Endodermal cell (in vitro differentiated cells): ENCODE results near the gene FAM163A. TPM values are rescaled to one million over a fixed set of nuclear protein-coding genes. Genes with fewer than 3 reads are reported as not detected.

ENCODE experiments used
- DNase-seq: peaks from one replicate; pipeline ENCODE4 v3.0.0-alpha.2; 2017
- H3K27ac ChIP-seq: 2 replicates; pipeline ENCODE4 v1.5.1; 2013; ENCODE audit warnings: mild to moderate bottlenecking, low read depth, low read length, moderate library complexity
- H3K27me3 ChIP-seq: 2 replicates; pipeline ENCODE4 v1.6.1; 2013; ENCODE audit warnings: mild to moderate bottlenecking, low read length, moderate library complexity; ENCODE audit not compliant: insufficient read depth, control insufficient read depth, poor library complexity, severe bottlenecking
- H3K36me3 ChIP-seq: 2 replicates; pipeline ENCODE4 v1.7.0; 2013; ENCODE audit warnings: mild to moderate bottlenecking, low read length, moderate library complexity; ENCODE audit not compliant: control insufficient read depth, insufficient read depth
- H3K4me1 ChIP-seq: one replicate; pipeline ENCODE4 v1.7.0; 2013; ENCODE audit warnings: low read length; ENCODE audit not compliant: control insufficient read depth, insufficient read depth
- H3K4me3 ChIP-seq: 2 replicates; pipeline ENCODE4 v1.5.1; 2013; ENCODE audit warnings: mild to moderate bottlenecking, low read length, moderate library complexity
- H3K9ac ChIP-seq: 2 replicates; pipeline ENCODE4 v1.6.1; 2013; ENCODE audit warnings: mild to moderate bottlenecking, low read length, moderate library complexity; ENCODE audit not compliant: poor library complexity, severe bottlenecking; ENCODE audit errors: extremely low read depth
- H3K9me3 ChIP-seq: 2 replicates; pipeline ENCODE4 v1.6.1; 2013; ENCODE audit warnings: mild to moderate bottlenecking, low read length, moderate library complexity; ENCODE audit not compliant: control insufficient read depth
- H3K27ac Mint-ChIP-seq: 2 replicates; pipeline ENCODE4 v1.8.0; 2020; ENCODE audit warnings: mixed read lengths
- H3K27me3 Mint-ChIP-seq: 2 replicates; pipeline ENCODE4 v1.8.0; 2021; ENCODE audit warnings: mild to moderate bottlenecking, mixed read lengths; ENCODE audit not compliant: insufficient read depth
- H3K36me3 Mint-ChIP-seq: 2 replicates; pipeline ENCODE4 v1.8.0; 2020; ENCODE audit warnings: low read depth, mixed read lengths
- H3K4me1 Mint-ChIP-seq: 2 replicates; pipeline ENCODE4 v1.8.0; 2020; ENCODE audit warnings: mixed read lengths
- H3K4me3 Mint-ChIP-seq: 2 replicates; pipeline ENCODE4 v1.8.0; 2020; ENCODE audit warnings: mild to moderate bottlenecking, moderate library complexity, mixed read lengths
- H3K9me3 Mint-ChIP-seq: 2 replicates; pipeline ENCODE4 v1.8.0; 2020; ENCODE audit warnings: mild to moderate bottlenecking, mixed read lengths
- WGBS, 2 experiments: methylation state at CpG; one replicate each; pipeline versions ENCODE4 v1.1.5 to v1.1.7; 2013; ENCODE audit warnings: missing lambda C conversion rate in 2 of 2, mixed read lengths in 1 of 2; ENCODE audit not compliant: insufficient coverage in 1 of 2, insufficient read length in 1 of 2; 5-methylcytosine and 5-hydroxymethylcytosine counted together
- total RNA-seq, 2 donors: library from RNA; stranded (reverse); fragmentation: NEBNext Ultra II Directional in 1 of 2; extraction: Animal tissue kit (Norgen Biotek cat#: 25700) in 1 of 2; gene quantifications; 2 replicates in 1 of 2; 3 replicates in 1 of 2; pipeline ENCODE4 v1.2.1, GENCODE V29; 2021
- TF ChIP-seq, protein P1 (sequence below): fragments of 200-600 bp; sonication (generic); conservative IDR thresholded peaks from 2 replicates; pipeline ENCODE4 v1.5.0; 2021; ENCODE audit warnings: antibody characterized with exemption, mild to moderate bottlenecking

The FAM163A gene
- total RNA-seq, 2 donors from 2014 or later: not detected

DNA sequence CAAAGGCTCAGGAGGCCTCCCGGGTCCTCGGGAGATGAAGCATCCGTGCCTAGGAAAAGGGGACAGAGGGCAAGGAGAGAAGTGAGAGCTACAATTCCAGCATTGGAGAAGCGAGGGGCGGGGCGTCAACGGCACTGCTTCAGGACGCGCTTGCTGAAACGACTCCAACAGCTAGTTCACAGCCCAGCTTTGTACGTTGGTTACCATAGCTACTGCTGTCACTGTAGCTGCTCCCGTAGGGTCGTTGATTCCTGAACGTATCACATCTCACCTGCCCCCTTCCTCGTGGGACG lies 71.4 kb downstream of the FAM163A start:
- WGBS, 2 experiments: 13 to 14% methylated on average over 14 to 16 of the region's 16 CpGs
- TF ChIP-seq, protein P1, sequence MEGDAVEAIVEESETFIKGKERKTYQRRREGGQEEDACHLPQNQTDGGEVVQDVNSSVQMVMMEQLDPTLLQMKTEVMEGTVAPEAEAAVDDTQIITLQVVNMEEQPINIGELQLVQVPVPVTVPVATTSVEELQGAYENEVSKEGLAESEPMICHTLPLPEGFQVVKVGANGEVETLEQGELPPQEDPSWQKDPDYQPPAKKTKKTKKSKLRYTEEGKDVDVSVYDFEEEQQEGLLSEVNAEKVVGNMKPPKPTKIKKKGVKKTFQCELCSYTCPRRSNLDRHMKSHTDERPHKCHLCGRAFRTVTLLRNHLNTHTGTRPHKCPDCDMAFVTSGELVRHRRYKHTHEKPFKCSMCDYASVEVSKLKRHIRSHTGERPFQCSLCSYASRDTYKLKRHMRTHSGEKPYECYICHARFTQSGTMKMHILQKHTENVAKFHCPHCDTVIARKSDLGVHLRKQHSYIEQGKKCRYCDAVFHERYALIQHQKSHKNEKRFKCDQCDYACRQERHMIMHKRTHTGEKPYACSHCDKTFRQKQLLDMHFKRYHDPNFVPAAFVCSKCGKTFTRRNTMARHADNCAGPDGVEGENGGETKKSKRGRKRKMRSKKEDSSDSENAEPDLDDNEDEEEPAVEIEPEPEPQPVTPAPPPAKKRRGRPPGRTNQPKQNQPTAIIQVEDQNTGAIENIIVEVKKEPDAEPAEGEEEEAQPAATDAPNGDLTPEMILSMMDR: no peak
- H3K9me3 ChIP-seq: no peaks in the 10 kb centered on the region
- H3K4me1 ChIP-seq: no peaks in the 10 kb centered on the region
- Mint-ChIP-seq H3K4me1 (peaks cover 23% of the 10 kb centered on the region), H3K4me3 (peak overlapping the region; percentile 64), H3K27ac (no peak overlapping the region), H3K36me3 (no peaks in the 10 kb centered on the region), H3K9me3 (no peaks in the 10 kb centered on the region), H3K27me3 (peaks cover 63% of the 10 kb centered on the region)
- no peak overlapping the region for H3K27ac ChIP-seq
- no peak for DNase-seq
- no peaks in the 10 kb centered on the region for H3K36me3 ChIP-seq
- peaks cover 23% of the 10 kb centered on the region for H3K27me3 ChIP-seq
- peak overlapping the region; percentile 81 for H3K4me3 ChIP-seq
- H3K9ac ChIP-seq: no peak overlapping the region

GRCh38 chr1:179815641-179816040 lies 72.5 kb downstream of the FAM163A start:
- H3K9me3 ChIP-seq: no peaks in the 10 kb centered on the region
- Mint-ChIP-seq H3K27me3 (peaks cover 60% of the 10 kb centered on the region), H3K9me3 (no peaks in the 10 kb centered on the region), H3K4me3 (peak overlapping the region; percentile 64), H3K4me1 (peaks cover 23% of the 10 kb centered on the region), H3K36me3 (no peaks in the 10 kb centered on the region), H3K27ac (no peak overlapping the region)
- no peak overlapping the region for H3K9ac ChIP-seq
- H3K4me3 ChIP-seq: peak overlapping the region; percentile 81
- TF ChIP-seq, protein P1: no peak
- no peak for DNase-seq
- 54 to 83% methylated on average over 1 to 5 of the region's 5 CpGs for WGBS, 2 experiments
- H3K27me3 ChIP-seq: peaks cover 23% of the 10 kb centered on the region
- H3K36me3 ChIP-seq: no peaks in the 10 kb centered on the region
- H3K4me1 ChIP-seq: no peaks in the 10 kb centered on the region
- no peak overlapping the region for H3K27ac ChIP-seq

DNA sequence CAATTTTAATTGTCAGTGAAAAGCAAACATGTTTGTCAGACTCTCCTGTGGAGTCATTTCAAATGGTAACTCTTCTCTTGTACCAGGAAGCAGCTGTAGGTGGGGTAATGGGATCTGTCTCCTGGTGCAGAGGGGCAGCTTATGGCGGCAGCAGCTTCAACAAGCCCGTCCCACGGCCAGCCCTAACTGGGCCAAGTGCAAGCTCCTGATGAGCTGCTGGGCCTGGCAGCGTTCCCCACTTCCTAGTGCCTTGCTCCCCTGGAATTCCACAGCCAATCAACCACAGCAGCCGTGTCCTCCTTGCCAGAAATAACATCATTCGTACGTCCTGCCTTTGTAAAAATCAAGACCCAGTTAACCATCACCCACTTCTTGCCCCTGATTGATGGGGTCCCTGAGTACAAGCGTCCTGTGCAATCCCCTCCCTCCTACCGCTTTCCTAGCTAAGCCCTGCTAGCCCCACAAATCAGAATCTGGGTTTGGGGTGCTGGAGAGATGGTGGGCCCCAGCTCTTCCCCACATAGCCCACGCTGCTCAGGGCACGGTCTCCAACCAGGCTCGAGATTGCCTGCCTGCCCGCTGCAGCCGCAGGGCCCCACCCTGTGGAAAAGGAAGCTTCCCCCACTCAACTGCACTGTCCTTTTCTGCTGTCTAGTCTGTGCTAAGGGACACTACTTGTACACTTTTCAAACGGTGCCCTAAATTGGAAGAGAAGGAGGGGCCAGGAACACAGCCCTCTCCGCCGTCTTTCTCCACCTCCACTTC lies 73.3 kb downstream of the FAM163A start:
- H3K27me3 ChIP-seq: peaks cover 19% of the 10 kb centered on the region
- H3K27me3 Mint-ChIP-seq: peaks cover 54% of the 10 kb centered on the region
- WGBS, 2 experiments: 80 to 81% methylated on average over 16 to 17 of the region's 17 CpGs
- H3K4me1 ChIP-seq: no peaks in the 10 kb centered on the region
- H3K9me3 ChIP-seq: no peaks in the 10 kb centered on the region
- H3K27ac ChIP-seq: no peak overlapping the region
- H3K9ac ChIP-seq: no peak overlapping the region
- H3K36me3 Mint-ChIP-seq: no peaks in the 10 kb centered on the region
- TF ChIP-seq, protein P1: peak; percentile 14
- DNase-seq: no peak
- H3K36me3 ChIP-seq: no peaks in the 10 kb centered on the region
- H3K27ac Mint-ChIP-seq: no peak overlapping the region
- peak overlapping the region; percentile 64 for H3K4me3 Mint-ChIP-seq
- H3K9me3 Mint-ChIP-seq: no peaks in the 10 kb centered on the region
- no peak overlapping the region for H3K4me3 ChIP-seq
- H3K4me1 Mint-ChIP-seq: peaks cover 23% of the 10 kb centered on the region
